CD8-positive, alpha-beta memory T cell (primary cell): Measurements from ENCODE around the gene IGF2R. TPM values are rescaled to one million over a fixed set of nuclear protein-coding genes. Genes with fewer than 3 reads are reported as not detected.

Experiments
- CTCF ChIA-PET: fragments of 350-600 bp; sonication (Branson Sonifier 250); formaldehyde crosslinking; loops from one replicate; lab custom pipeline; 2021; ENCODE audit warnings: antibody characterized with exemption; lab: Charles Lee
- POLR2A ChIA-PET: fragments of 350-600 bp; sonication (Branson Sonifier 250); formaldehyde crosslinking; loops from one replicate; lab custom pipeline; 2021; ENCODE audit warnings: antibody characterized with exemption; lab: Charles Lee
- DNase-seq, 5 donors: peaks; one replicate each; pipeline versions ENCODE4 v3.0.0 to v3.0.0-alpha.2; 2020 to 2022; ENCODE audit warnings: mixed read lengths in 1 of 5
- H3K27ac ChIP-seq: one replicate; pipeline ENCODE4 v1.7.0; 2013; ENCODE audit warnings: low read depth, mild to moderate bottlenecking, low read length, moderate library complexity
- H3K27me3 ChIP-seq: 2 replicates; pipeline ENCODE4 v1.7.0; 2013; ENCODE audit warnings: low read length, mild to moderate bottlenecking; ENCODE audit not compliant: insufficient read depth, poor library complexity, severe bottlenecking
- H3K36me3 ChIP-seq: 2 replicates; pipeline ENCODE4 v1.7.0; 2013; ENCODE audit warnings: mild to moderate bottlenecking, low read length, moderate library complexity; ENCODE audit not compliant: insufficient read depth
- H3K4me1 ChIP-seq: 2 replicates; pipeline ENCODE4 v1.7.0; 2013; ENCODE audit warnings: mild to moderate bottlenecking, low read length, moderate library complexity; ENCODE audit not compliant: insufficient read depth
- H3K4me3 ChIP-seq: 2 replicates; pipeline ENCODE4 v1.7.0; 2013; ENCODE audit warnings: mild to moderate bottlenecking, low read length
- H3K9me3 ChIP-seq: 2 replicates; pipeline ENCODE4 v1.7.0; 2013; ENCODE audit warnings: mild to moderate bottlenecking, low read length
- H3K27ac Mint-ChIP-seq, 8 donors: one replicate each; pipeline ENCODE4 v1.8.0; 2020 to 2021; ENCODE audit warnings: mixed read lengths in 8 of 8, mild to moderate bottlenecking in 6 of 8, inconsistent platforms in 3 of 8, moderate library complexity in 3 of 8
- H3K27me3 Mint-ChIP-seq, 2 donors: one replicate each; pipeline ENCODE4 v1.8.0; 2020 to 2021; ENCODE audit warnings: mixed read lengths in 2 of 2, mild to moderate bottlenecking in 1 of 2, moderate library complexity in 1 of 2
- H3K36me3 Mint-ChIP-seq, 3 donors: one replicate each; pipeline ENCODE4 v1.8.0; 2020 to 2021; ENCODE audit warnings: mixed read lengths in 3 of 3, inconsistent platforms in 1 of 3, mild to moderate bottlenecking in 1 of 3
- H3K4me1 Mint-ChIP-seq, 3 donors: one replicate each; pipeline ENCODE4 v1.8.0; 2020 to 2021; ENCODE audit warnings: mixed read lengths in 3 of 3, inconsistent platforms in 1 of 3, mild to moderate bottlenecking in 1 of 3
- H3K4me3 Mint-ChIP-seq, 7 donors: one replicate each; pipeline ENCODE4 v1.8.0; 2020 to 2021; ENCODE audit warnings: mixed read lengths in 7 of 7, mild to moderate bottlenecking in 6 of 7, moderate library complexity in 4 of 7, inconsistent platforms in 2 of 7
- H3K9me3 Mint-ChIP-seq, 5 donors: one replicate each; pipeline ENCODE4 v1.8.0; 2020 to 2022; ENCODE audit warnings: mixed read lengths in 5 of 5, mild to moderate bottlenecking in 3 of 5, moderate library complexity in 2 of 5, inconsistent platforms in 1 of 5
- polyA plus RNA-seq: library from polyadenylated mRNA; unstranded; fragments of 300-500 nt; fragmentation: Illumina TruSeq; gene quantifications from one replicate; pipeline ENCODE4 v1.2.3, GENCODE V29; 2021
- total RNA-seq, 2 experiments: library from RNA; stranded (reverse); gene quantifications; one replicate each; pipeline ENCODE4 v1.2.3, GENCODE V29; 2021

IGF2R gene
- total and polyA plus RNA-seq, 3 experiments from 2014 or later = 27.5 to 93.7 (median 91.4) TPM

- Mint-ChIP-seq H3K9me3 (no peaks in the 10 kb centered on the region), H3K4me3 (peak overlapping the region; percentile 74 to 88 (median 80)), H3K36me3 (no peaks in the 10 kb centered on the region), H3K4me1 (peaks cover 81 to 95% (median 91%) of the 10 kb centered on the region in 3 donors), H3K27me3 (no peaks in the 10 kb centered on the region), H3K27ac (peak overlapping the region; percentile 56 to 99 (median 96))
- ChIA-PET POLR2A (interaction anchor here (1.2 to 3.0 kb wide), 2 partner anchors 14 to 28 kb away, joined by 3 to 19 read pairs; partner anchors contain the start of gene IGF2R), CTCF (no interaction called here)
- peak overlapping the region; percentile 15 for H3K4me3 ChIP-seq
- peak overlapping the region; percentile 33 for H3K27ac ChIP-seq
- H3K4me1 ChIP-seq = peaks cover 73% of the 10 kb centered on the region
- DNase-seq = no peak
- no peaks in the 10 kb centered on the region for H3K27me3 ChIP-seq
- H3K36me3 ChIP-seq = no peaks in the 10 kb centered on the region
- H3K9me3 ChIP-seq = no peaks in the 10 kb centered on the region
These were observed 14.8 kb downstream of the IGF2R start for GRCh38 chr6:159983641-159984080.

GRCh38 chr6:159984268-159984786, 15.4 kb downstream of the IGF2R start:
- ChIA-PET POLR2A (no interaction called here), CTCF (no interaction called here)

GRCh38 chr6:159985296-159985945, 16.5 kb downstream of the IGF2R start:
- ChIA-PET CTCF (no interaction called here), POLR2A (no interaction called here)
- H3K4me3 Mint-ChIP-seq = peak overlapping the region in 2 of 7 donors; percentile 37 to 41
- H3K4me3 ChIP-seq = no peak overlapping the region
- H3K4me1 ChIP-seq = peaks cover 71% of the 10 kb centered on the region
- peak overlapping the region in 6 of 8 donors; percentile 5 to 84 (median 68) for H3K27ac Mint-ChIP-seq
- peaks cover 81 to 96% (median 91%) of the 10 kb centered on the region in 3 donors for H3K4me1 Mint-ChIP-seq
- H3K36me3 Mint-ChIP-seq = no peaks in the 10 kb centered on the region
- H3K27me3 Mint-ChIP-seq = no peaks in the 10 kb centered on the region
- no peaks in the 10 kb centered on the region for H3K27me3 ChIP-seq
- no peak for DNase-seq
- no peaks in the 10 kb centered on the region for H3K36me3 ChIP-seq
- H3K9me3 ChIP-seq = no peaks in the 10 kb centered on the region
- no peaks in the 10 kb centered on the region for H3K9me3 Mint-ChIP-seq
- no peak overlapping the region for H3K27ac ChIP-seq

More at GRCh38 chr6:159984268-159984786, 15.4 kb downstream of the IGF2R start:
- Histone ChIP-seq H3K27ac (no peak overlapping the region), H3K27me3 (no peaks in the 10 kb centered on the region), H3K4me3 (no peak overlapping the region), H3K9me3 (no peaks in the 10 kb centered on the region), H3K4me1 (peaks cover 73% of the 10 kb centered on the region), H3K36me3 (no peaks in the 10 kb centered on the region)
- H3K4me3 Mint-ChIP-seq = peak overlapping the region in 3 of 7 donors; percentile 22 to 41 (median 25)
- no peaks in the 10 kb centered on the region for H3K9me3 Mint-ChIP-seq
- DNase-seq = no peak
- H3K27ac Mint-ChIP-seq = peak overlapping the region in 4 of 8 donors; percentile 56 to 97 (median 90)
- H3K36me3 Mint-ChIP-seq = no peaks in the 10 kb centered on the region
- no peaks in the 10 kb centered on the region for H3K27me3 Mint-ChIP-seq
- H3K4me1 Mint-ChIP-seq = peaks cover 81 to 95% (median 91%) of the 10 kb centered on the region in 3 donors

GRCh38 chr6:159988983-159989454, 20.1 kb downstream of the IGF2R start:
- H3K4me3 ChIP-seq = no peak overlapping the region
- H3K36me3 ChIP-seq = no peaks in the 10 kb centered on the region
- POLR2A ChIA-PET = no interaction called here
- peaks cover 67 to 95% (median 91%) of the 10 kb centered on the region in 3 donors for H3K4me1 Mint-ChIP-seq
- H3K27me3 ChIP-seq = no peaks in the 10 kb centered on the region
- H3K27ac ChIP-seq = peak overlapping the region; percentile 54
- no peaks in the 10 kb centered on the region for H3K9me3 ChIP-seq
- CTCF ChIA-PET = no interaction called here
- peaks cover 13 to 25% (median 19%) of the 10 kb centered on the region in 3 donors for H3K36me3 Mint-ChIP-seq
- DNase-seq = no peak
- H3K4me1 ChIP-seq = peaks cover 41% of the 10 kb centered on the region
- H3K9me3 Mint-ChIP-seq = no peaks in the 10 kb centered on the region
- peak overlapping the region in 6 of 8 donors; percentile 58 to 79 (median 66) for H3K27ac Mint-ChIP-seq
- H3K4me3 Mint-ChIP-seq = peak overlapping the region in 3 of 7 donors; percentile 6 to 35 (median 11)
- H3K27me3 Mint-ChIP-seq = no peaks in the 10 kb centered on the region

- Histone ChIP-seq H3K36me3 (no peaks in the 10 kb centered on the region), H3K27me3 (no peaks in the 10 kb centered on the region), H3K27ac (peak overlapping the region; percentile 47), H3K9me3 (no peaks in the 10 kb centered on the region), H3K4me3 (no peak overlapping the region), H3K4me1 (peaks cover 35% of the 10 kb centered on the region)
- Mint-ChIP-seq H3K4me3 (peak overlapping the region in 3 of 7 donors; percentile 11 to 76 (median 35)), H3K4me1 (peaks cover 69 to 95% (median 91%) of the 10 kb centered on the region in 3 donors), H3K27ac (peak overlapping the region in 6 of 8 donors; percentile 15 to 70 (median 36)), H3K36me3 (peaks cover 20 to 32% (median 27%) of the 10 kb centered on the region in 3 donors), H3K9me3 (peaks cover 0 to 1% (median 0%) of the 10 kb centered on the region in 5 donors), H3K27me3 (no peaks in the 10 kb centered on the region)
- no peak for DNase-seq
- ChIA-PET POLR2A (no interaction called here), CTCF (no interaction called here)
These were observed 20.9 kb downstream of the IGF2R start for GRCh38 chr6:159989492-159990480.

- Mint-ChIP-seq H3K36me3 (peaks cover 32 to 45% (median 34%) of the 10 kb centered on the region in 3 donors), H3K27me3 (no peaks in the 10 kb centered on the region), H3K9me3 (peaks cover 0 to 5% (median 0%) of the 10 kb centered on the region in 5 donors), H3K27ac (peak overlapping the region in 1 of 8 donors; percentile 42), H3K4me1 (peaks cover 74 to 95% (median 85%) of the 10 kb centered on the region in 3 donors), H3K4me3 (no peak overlapping the region)
- Histone ChIP-seq H3K27me3 (no peaks in the 10 kb centered on the region), H3K36me3 (no peaks in the 10 kb centered on the region), H3K27ac (no peak overlapping the region), H3K9me3 (no peaks in the 10 kb centered on the region), H3K4me1 (peaks cover 25% of the 10 kb centered on the region), H3K4me3 (no peak overlapping the region)
- DNase-seq = no peak
- CTCF ChIA-PET = no interaction called here
- POLR2A ChIA-PET = interaction anchor here (0.7 kb wide), 1 partner anchor 10 kb away, joined by 3 read pairs; no protein-coding TSS in a partner anchor
These were observed 23.5 kb downstream of the IGF2R start for GRCh38 chr6:159992366-159992765.

- CTCF ChIA-PET = interaction anchor here (1.1 kb wide), 1 partner anchor 10 kb away, joined by 3 read pairs; no protein-coding TSS in a partner anchor
- POLR2A ChIA-PET = no interaction called here
- peaks cover 23% of the 10 kb centered on the region for H3K4me1 ChIP-seq
These were observed 26.5 kb downstream of the IGF2R start for GRCh38 chr6:159995405-159995804.

More at GRCh38 chr6:159995405-159995804, 26.5 kb downstream of the IGF2R start:
- no peak for DNase-seq
- H3K27me3 Mint-ChIP-seq = no peaks in the 10 kb centered on the region
- peak overlapping the region in 1 of 7 donors; percentile 57 for H3K4me3 Mint-ChIP-seq
- H3K36me3 ChIP-seq = no peaks in the 10 kb centered on the region
- H3K27me3 ChIP-seq = no peaks in the 10 kb centered on the region
- peaks cover 79 to 96% (median 88%) of the 10 kb centered on the region in 3 donors for H3K4me1 Mint-ChIP-seq
- H3K4me3 ChIP-seq = no peak overlapping the region
- H3K27ac Mint-ChIP-seq = peak overlapping the region in 2 of 8 donors; percentile 26 to 59
- H3K27ac ChIP-seq = no peak overlapping the region
- H3K9me3 Mint-ChIP-seq = peaks cover 0 to 5% (median 0%) of the 10 kb centered on the region in 5 donors
- no peaks in the 10 kb centered on the region for H3K9me3 ChIP-seq
- peaks cover 39 to 70% (median 43%) of the 10 kb centered on the region in 3 donors for H3K36me3 Mint-ChIP-seq
